ENCODE results near the gene DEUP1.

The DEUP1 gene

GRCh38 chr11:93393386-93393785 is 62.8 kb downstream of the DEUP1 start:
- no peak for TF ChIP-seq CTCF (conservative IDR thresholded peaks at IDR 0.05; ENCODE audit: low read depth, low read length)
- DNase-seq (ENCODE audit: low read depth) = no peak
- no peak overlapping the region for H3K4me3 ChIP-seq (ENCODE audit: low read length)

GRCh38 chr11:93394488-93394887 is 63.9 kb downstream of the DEUP1 start:
- TF ChIP-seq CTCF (conservative IDR thresholded peaks at IDR 0.05; ENCODE audit: low read depth, low read length) = no peak
- no peak for DNase-seq (ENCODE audit: low read depth)
- no peak overlapping the region for H3K4me3 ChIP-seq (ENCODE audit: low read length)

- no peak for TF ChIP-seq CTCF (conservative IDR thresholded peaks at IDR 0.05; ENCODE audit: low read depth, low read length)
- DNase-seq (ENCODE audit: low read depth) = no peak
- no peak overlapping the region for H3K4me3 ChIP-seq (ENCODE audit: low read length)
Observed at GRCh38 chr11:93396316-93396715, 65.8 kb downstream of the DEUP1 start.

GRCh38 chr11:93403930-93404329 is 73.4 kb downstream of the DEUP1 start:
- DNase-seq (ENCODE audit: low read depth) = no peak
- H3K4me3 ChIP-seq (ENCODE audit: low read length) = no peak overlapping the region

GRCh38 chr11:93407777-93408401 is 77.3 kb downstream of the DEUP1 start:
- DNase-seq (ENCODE audit: low read depth) = no peak
- TF ChIP-seq CTCF (conservative IDR thresholded peaks at IDR 0.05; ENCODE audit: low read depth, low read length) = no peak
- H3K4me3 ChIP-seq (ENCODE audit: low read length) = no peak overlapping the region

More at GRCh38 chr11:93403930-93404329, 73.4 kb downstream of the DEUP1 start:
- TF ChIP-seq CTCF (conservative IDR thresholded peaks at IDR 0.05; ENCODE audit: low read depth, low read length) = no peak

GRCh38 chr11:93410441-93410840 is 79.9 kb downstream of the DEUP1 start:
- no peak for DNase-seq (ENCODE audit: low read depth)
- TF ChIP-seq CTCF (conservative IDR thresholded peaks at IDR 0.05; ENCODE audit: low read depth, low read length) = no peak
- H3K4me3 ChIP-seq (ENCODE audit: low read length) = no peak overlapping the region

GRCh38 chr11:93411705-93412104 is 81.2 kb downstream of the DEUP1 start:
- no peak for TF ChIP-seq CTCF (conservative IDR thresholded peaks at IDR 0.05; ENCODE audit: low read depth, low read length)
- DNase-seq (ENCODE audit: low read depth) = no peak

More at GRCh38 chr11:93411705-93412104, 81.2 kb downstream of the DEUP1 start:
- H3K4me3 ChIP-seq (ENCODE audit: low read length) = no peak overlapping the region
